HepG2 (cell line): ENCODE data around the gene ZNF430. TPM values are rescaled to one million over a fixed set of nuclear protein-coding genes. Genes with fewer than 3 reads are reported as not detected.
A peak's percentile ranks its signal among the peaks of the same experiment; 100 is the strongest.

Experiments
- ARID2 ChIP-seq: sonication (generic); formaldehyde crosslinking; IDR thresholded peaks from 2 replicates; pipeline ENCODE4 v1.8.1; 2022; ENCODE audit warnings: mild to moderate bottlenecking, missing genetic modification reagents, borderline replicate concordance
- ASH2L ChIP-seq: fragments of 300-600, 200-600 bp; sonication (generic); IDR thresholded peaks from 2 replicates; pipeline ENCODE4 v1.7.0; 2017; ENCODE audit warnings: low read depth, mild to moderate bottlenecking, moderate library complexity, mixed read lengths, low read length; ENCODE audit not compliant: insufficient read length
- CREM ChIP-seq, 2 experiments: sonication (generic) in 1 of 2; formaldehyde crosslinking in 1 of 2; IDR thresholded peaks; 2 replicates each; pipeline versions ENCODE4 v1.4.0 to v1.6.1; 2016 to 2020; ENCODE audit warnings: antibody characterized with exemption in 1 of 2, mild to moderate bottlenecking in 1 of 2, missing genetic modification reagents in 1 of 2
- MAZ ChIP-seq, 2 experiments: sonication (generic) in 1 of 2; formaldehyde crosslinking in 1 of 2; IDR thresholded peaks; 2 replicates each; pipeline versions ENCODE4 v1.5.0 to v1.6.1; 2012 to 2020; ENCODE audit warnings: low read depth in 2 of 2, mild to moderate bottlenecking in 2 of 2, borderline replicate concordance in 1 of 2, improper control_type of control experiment in 1 of 2, low read length in 1 of 2, missing genetic modification reagents in 1 of 2, moderate library complexity in 1 of 2
- PRDM15 ChIP-seq: sonication (generic); formaldehyde crosslinking; IDR thresholded peaks from 2 replicates; pipeline ENCODE4 v1.4.0; 2020; ENCODE audit warnings: missing genetic modification reagents
- WIZ ChIP-seq: sonication (generic); formaldehyde crosslinking; IDR thresholded peaks from 2 replicates; pipeline ENCODE4 v1.5.1; 2020; ENCODE audit warnings: mild to moderate bottlenecking, missing genetic modification reagents
- ZFY ChIP-seq: sonication (generic); formaldehyde crosslinking; IDR thresholded peaks from 2 replicates; pipeline ENCODE4 v1.4.0; 2020; ENCODE audit warnings: missing genetic modification reagents
- ZNF205 ChIP-seq: IDR thresholded peaks from 2 replicates; pipeline ENCODE4 v1.6.1; 2018; ENCODE audit warnings: missing biosample characterization, missing genetic modification reagents
- ZNF350 ChIP-seq: sonication (generic); formaldehyde crosslinking; IDR thresholded peaks from 2 replicates; pipeline ENCODE4 v1.4.0; 2020; ENCODE audit warnings: mild to moderate bottlenecking, low read depth, missing genetic modification reagents, borderline replicate concordance
- ZNF44 ChIP-seq: sonication (generic); formaldehyde crosslinking; IDR thresholded peaks from 2 replicates; pipeline ENCODE4 v1.5.1; 2020; ENCODE audit warnings: mild to moderate bottlenecking, missing genetic modification reagents
- ZNF629 ChIP-seq: sonication (generic); formaldehyde crosslinking; conservative IDR thresholded peaks from 2 replicates; pipeline ENCODE4 v1.5.0; 2020; ENCODE audit warnings: missing genetic modification reagents
- ZNF710 ChIP-seq: sonication (generic); formaldehyde crosslinking; IDR thresholded peaks from 2 replicates; pipeline ENCODE4 v1.5.0; 2020; ENCODE audit warnings: mild to moderate bottlenecking, missing genetic modification reagents, borderline replicate concordance
- ZSCAN29 ChIP-seq: sonication (generic); formaldehyde crosslinking; conservative IDR thresholded peaks from 2 replicates; pipeline ENCODE4 v1.4.0; 2020; ENCODE audit warnings: mild to moderate bottlenecking, missing genetic modification reagents
- polyA plus RNA-seq, 8 experiments: library from polyadenylated mRNA; depleted of rRNA in 3 of 8; stranded (reverse) in 7 of 8; unstranded in 1 of 8; fragments of >200 nt; fragmentation: Illumina TruSeq in 4 of 8; extraction: Trizol in 4 of 8; gene quantifications; 2 replicates each; pipeline versions ENCODE4 v1.2.1 to v1.2.3, GENCODE V29; 2011 to 2016; ENCODE audit warnings: low read depth in 4 of 8, missing spikeins in 1 of 8, mixed read lengths in 1 of 8; ENCODE audit not compliant: insufficient read depth in 1 of 8
- total RNA-seq, 5 experiments: library from RNA; depleted of rRNA; stranded (reverse); fragments of >200 nt; fragmentation: Illumina TruSeq; extraction: Trizol; gene quantifications; 2 replicates each; pipeline ENCODE4 v1.2.3, GENCODE V29; 2016; ENCODE audit warnings: low read depth in 1 of 5
- TF ChIP-seq, protein P1 (sequence below): sonication (generic); formaldehyde crosslinking; IDR thresholded peaks from 2 replicates; pipeline ENCODE4 v1.8.1; 2023; ENCODE audit warnings: mild to moderate bottlenecking, moderate library complexity, missing genetic modification reagents
- TF ChIP-seq, protein P2 (sequence below): sonication (generic); formaldehyde crosslinking; conservative IDR thresholded peaks from 2 replicates; pipeline ENCODE4 v1.4.0; 2020; ENCODE audit warnings: missing genetic modification reagents
- TF ChIP-seq, protein P3 (sequence below): sonication (generic); formaldehyde crosslinking; IDR thresholded peaks from 2 replicates; pipeline ENCODE4 v1.4.0; 2020; ENCODE audit warnings: missing genetic modification reagents, mild to moderate bottlenecking, borderline replicate concordance

ZNF430 gene
- total and polyA plus RNA-seq, 2 of the 13 experiments (the other 11 are each of a cell fraction or from before 2014, with no cell fraction given): 4.1 to 6.9 TPM

DNA sequence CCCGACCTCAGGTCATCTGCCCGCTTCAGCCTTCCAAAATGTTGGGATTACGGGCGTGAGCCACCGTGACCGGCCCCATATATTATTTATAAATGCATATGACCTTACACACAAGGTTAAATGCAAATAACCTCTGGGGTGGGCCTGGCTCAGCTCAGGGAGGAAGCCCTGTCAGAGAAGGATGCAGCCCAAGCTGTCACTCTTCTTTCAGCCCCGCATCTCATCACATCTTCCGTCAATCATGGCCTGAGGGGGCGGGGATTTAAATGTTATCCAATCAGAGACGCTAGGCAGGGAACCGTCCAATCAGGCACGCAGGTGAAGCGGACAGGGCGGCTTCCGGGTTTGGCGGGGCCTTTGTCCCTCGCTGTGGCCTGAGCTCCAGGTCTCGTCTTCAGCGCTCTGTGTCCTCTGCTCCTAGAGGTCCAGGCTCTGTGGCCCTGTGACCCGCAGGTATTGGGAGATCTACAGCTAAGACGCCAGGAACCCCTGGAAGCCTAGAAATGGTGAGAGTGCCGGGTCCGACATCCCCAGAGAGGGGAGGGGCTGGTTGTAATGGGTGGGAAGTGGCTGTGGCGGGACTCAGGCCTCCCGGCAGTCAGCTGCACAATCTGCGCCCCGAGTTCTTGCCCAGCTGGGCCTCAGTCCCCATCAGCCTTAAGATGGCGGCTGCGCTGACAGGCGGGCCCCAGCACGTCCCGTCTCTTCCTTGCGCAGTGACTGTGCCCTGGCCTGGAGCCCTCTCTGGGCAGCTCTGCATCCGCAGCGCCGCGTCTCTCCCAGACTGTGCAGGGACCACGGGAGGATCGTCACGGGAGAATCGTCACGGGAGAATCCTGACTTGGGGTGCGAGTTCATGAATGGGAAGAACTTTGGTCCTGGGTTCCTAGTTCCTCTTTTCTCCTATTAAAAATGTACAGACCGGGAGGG lies at the start of gene ZNF430 (continued):
- no peak for TF ChIP-seq PRDM15
- peak; percentile 8; the same call in 1 of the 2 replicates for TF ChIP-seq ZNF350 (CRISPR knock-in tag)
- TF ChIP-seq ASH2L: peak; percentile 73
- TF ChIP-seq WIZ: no peak
- peak; percentile 63; the same call in 1 of the 2 replicates for TF ChIP-seq ZNF710 (CRISPR knock-in tag)
- TF ChIP-seq, protein P1, sequence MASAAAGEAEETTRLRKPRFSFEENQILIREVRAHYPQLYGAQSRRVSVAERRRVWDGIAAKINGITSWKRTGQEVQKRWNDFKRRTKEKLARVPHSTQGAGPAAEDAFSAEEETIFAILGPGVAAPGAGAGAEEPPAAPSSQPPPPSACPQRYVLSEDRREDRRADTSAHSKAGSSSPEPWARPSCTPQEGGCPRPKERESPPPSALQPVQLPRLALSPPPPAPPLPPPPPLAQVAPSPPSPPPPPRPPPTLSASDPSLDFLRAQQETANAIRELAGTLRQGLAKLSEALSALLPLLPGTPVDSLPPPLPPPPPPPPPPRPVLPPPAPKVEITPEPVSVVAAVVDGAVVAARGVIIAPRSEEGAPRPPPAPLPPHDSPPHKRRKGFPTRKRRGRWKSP: 0 out of 2 replicates have a peak, but pooled peaks have one; percentile 54
- no peak for TF ChIP-seq ZNF205
- TF ChIP-seq ARID2 (CRISPR knock-in tag): no peak
- 0 out of 2 replicates have a peak, but pooled peaks have one; percentile 50 for TF ChIP-seq MAZ (IDR thresholded peaks at IDR 0.05; ENCODE audit: borderline replicate concordance, low read depth, low read length)
- no peak; the same call in 1 of the 2 replicates for TF ChIP-seq MAZ (CRISPR knock-in tag; IDR thresholded peaks at IDR 0.05; ENCODE audit: low read depth)
- TF ChIP-seq, protein P2, sequence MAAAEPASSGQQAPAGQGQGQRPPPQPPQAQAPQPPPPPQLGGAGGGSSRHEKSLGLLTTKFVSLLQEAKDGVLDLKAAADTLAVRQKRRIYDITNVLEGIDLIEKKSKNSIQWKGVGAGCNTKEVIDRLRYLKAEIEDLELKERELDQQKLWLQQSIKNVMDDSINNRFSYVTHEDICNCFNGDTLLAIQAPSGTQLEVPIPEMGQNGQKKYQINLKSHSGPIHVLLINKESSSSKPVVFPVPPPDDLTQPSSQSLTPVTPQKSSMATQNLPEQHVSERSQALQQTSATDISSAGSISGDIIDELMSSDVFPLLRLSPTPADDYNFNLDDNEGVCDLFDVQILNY (CRISPR knock-in tag): peak; percentile 82
- TF ChIP-seq ZNF44 (CRISPR knock-in tag): no peak
- TF ChIP-seq ZFY: peak; percentile 91
- no peak for TF ChIP-seq ZSCAN29 (CRISPR knock-in tag)
- peak; percentile 40; the same call in 1 of the 2 replicates for TF ChIP-seq CREM (IDR thresholded peaks at IDR 0.05)
- TF ChIP-seq CREM (CRISPR knock-in tag; IDR thresholded peaks at IDR 0.05): no peak
- 0 out of 2 replicates have a peak, but pooled peaks have one; percentile 16 for TF ChIP-seq ZNF629 (CRISPR knock-in tag)
- TF ChIP-seq, protein P3, sequence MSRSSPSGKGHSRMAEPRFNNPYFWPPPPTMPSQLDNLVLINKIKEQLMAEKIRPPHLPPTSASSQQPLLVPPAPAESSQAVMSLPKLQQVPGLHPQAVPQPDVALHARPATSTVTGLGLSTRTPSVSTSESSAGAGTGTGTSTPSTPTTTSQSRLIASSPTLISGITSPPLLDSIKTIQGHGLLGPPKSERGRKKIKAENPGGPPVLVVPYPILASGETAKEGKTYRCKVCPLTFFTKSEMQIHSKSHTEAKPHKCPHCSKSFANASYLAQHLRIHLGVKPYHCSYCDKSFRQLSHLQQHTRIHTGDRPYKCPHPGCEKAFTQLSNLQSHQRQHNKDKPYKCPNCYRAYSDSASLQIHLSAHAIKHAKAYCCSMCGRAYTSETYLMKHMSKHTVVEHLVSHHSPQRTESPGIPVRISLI (CRISPR knock-in tag): 0 out of 2 replicates have a peak, but pooled peaks have one; percentile 12
